HG03060 (cell line): ENCODE data around the gene RIMBP2.

Source experiments
- ATAC-seq: cut with Tn5 transposase; IDR thresholded peaks from one replicate; pipeline ENCODE4 v1.9.1; 2021; ENCODE audit warnings: low read depth, moderate number of reproducible peaks; ENCODE audit not compliant: unreplicated experiment

Gene RIMBP2

GRCh38 chr12:130457215-130457614, 258.9 kb downstream of the RIMBP2 start:
- ATAC-seq: no peak

DNA sequence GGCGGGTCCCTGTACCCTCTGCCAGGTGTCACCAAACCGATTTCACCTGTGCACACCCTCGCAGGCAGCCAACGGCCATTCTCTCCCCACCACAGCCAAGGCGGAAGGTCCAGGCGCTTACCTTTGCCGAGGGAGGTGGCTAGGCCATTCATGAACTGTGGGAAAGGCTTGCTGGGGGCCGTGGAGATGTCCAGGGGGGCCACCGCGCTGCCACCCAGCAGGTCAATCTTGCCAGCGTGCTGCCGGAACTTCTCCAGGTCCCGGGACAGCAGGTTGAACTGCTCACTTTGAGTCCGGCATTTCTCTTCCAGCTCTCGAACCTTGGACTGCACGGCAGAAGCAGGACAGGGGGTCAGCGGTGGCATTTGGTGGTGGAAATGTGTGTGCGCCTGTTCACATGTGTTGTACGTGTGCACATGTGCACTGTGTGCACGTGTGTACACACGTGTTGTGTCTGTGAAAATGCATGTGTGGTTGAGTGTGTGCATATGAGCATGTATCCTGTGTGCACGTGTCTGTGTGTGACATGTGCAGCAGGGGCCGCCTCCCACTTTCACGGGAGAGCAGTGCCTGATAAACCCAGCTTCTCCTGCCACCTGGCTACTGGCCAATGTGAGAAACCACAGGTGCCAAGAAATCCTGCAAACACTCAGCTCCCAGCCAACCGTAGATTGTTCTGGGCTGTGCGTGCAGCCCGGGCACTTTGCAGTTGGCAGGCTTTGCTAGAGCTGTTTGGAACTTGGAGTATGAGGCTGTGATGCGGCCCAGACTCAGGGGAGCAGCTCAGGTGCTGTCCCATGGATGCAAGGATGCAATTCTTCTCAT, 259.5 kb downstream of the RIMBP2 start:
- no peak for ATAC-seq

DNA sequence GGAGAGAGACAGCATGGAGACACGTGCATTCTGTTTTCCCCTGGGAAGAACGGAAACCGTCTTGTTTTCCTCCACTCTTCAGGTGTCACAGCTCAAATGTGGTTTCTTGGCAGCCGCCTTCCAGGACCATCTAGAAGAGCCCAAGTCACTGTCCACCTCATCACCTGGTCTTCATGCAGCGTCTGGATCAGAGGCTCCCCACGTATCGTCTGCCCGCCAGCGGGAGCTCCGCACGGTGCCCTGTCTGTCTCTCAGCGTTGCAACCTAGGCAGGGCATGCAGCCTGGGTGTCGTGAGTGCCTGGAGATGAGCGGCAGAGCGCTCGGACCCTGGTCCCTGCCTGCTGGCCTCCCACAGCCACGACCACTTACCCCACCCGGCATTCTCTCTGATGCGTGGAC, 260.9 kb downstream of the RIMBP2 start:
- ATAC-seq: no peak

DNA sequence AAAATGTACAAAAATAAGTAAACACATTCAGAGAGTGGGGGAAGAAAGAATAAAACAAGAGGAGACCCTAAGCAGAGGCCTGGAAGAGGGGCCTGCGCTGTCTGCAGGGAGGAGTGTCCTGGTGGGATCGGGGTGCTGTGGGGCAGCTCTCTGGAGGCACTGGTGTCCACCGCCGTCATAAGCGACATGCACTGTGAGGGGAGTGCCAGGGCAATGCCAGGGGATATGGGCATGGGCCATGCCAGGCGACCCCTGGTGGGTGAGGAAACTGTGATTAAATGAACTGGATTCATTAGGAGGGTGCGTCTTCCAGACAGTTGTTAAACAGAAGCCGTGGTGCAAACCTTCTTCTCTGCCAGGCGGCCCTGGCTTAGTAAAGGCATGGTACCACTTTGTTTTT, 261.8 kb downstream of the RIMBP2 start:
- no peak for ATAC-seq

DNA sequence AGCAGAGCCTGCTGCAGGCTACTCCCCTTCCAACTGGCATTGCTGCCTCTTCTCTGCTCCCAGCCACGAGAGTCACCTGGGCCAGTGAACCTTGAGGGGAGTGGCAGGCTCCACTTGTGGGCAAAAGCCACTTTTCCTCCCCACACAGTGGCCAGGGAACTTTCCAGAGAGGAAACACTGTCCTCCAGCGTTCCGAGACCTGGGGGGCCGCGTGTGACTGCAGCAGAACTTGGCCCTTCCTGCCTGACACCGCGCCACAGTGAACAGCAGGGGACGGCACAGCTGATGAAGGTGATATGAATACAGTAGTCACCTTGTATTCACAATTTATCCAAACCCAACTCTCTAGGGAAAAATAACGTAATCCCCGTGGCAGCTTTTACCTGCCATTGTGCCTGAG, 263.6 kb downstream of the RIMBP2 start:
- ATAC-seq: no peak

- ATAC-seq: no peak
These were observed 264.8 kb downstream of the RIMBP2 start for GRCh38 chr12:130451001-130451930.

DNA sequence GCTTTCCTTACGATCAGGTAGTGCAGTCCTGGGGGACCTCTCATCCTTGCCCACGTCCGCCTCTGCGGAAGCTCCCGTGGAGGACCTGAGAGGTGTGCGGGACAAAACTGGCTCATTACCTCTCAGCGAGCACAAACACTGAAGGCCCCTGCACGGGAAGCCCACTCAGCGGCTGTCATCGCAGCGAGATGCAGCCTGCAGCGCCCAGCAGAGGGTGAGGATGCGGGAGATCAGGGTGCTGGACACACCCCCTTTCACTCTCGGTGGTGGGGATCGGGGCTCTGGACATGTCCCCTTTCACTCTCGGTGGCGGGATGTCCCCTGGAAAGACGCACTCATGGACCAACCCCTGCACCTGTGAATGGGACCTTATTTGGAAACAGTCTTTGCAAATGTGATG, 266.8 kb downstream of the RIMBP2 start:
- ATAC-seq: no peak

GRCh38 chr12:130448044-130448821, 267.9 kb downstream of the RIMBP2 start:
- ATAC-seq: no peak

- ATAC-seq: no peak
These were observed 268.5 kb downstream of the RIMBP2 start for GRCh38 chr12:130447655-130447965.

GRCh38 chr12:130446846-130447654, 269.0 kb downstream of the RIMBP2 start:
- ATAC-seq: no peak

- ATAC-seq: no peak
These were observed 271.1 kb downstream of the RIMBP2 start for GRCh38 chr12:130444986-130445385.

DNA sequence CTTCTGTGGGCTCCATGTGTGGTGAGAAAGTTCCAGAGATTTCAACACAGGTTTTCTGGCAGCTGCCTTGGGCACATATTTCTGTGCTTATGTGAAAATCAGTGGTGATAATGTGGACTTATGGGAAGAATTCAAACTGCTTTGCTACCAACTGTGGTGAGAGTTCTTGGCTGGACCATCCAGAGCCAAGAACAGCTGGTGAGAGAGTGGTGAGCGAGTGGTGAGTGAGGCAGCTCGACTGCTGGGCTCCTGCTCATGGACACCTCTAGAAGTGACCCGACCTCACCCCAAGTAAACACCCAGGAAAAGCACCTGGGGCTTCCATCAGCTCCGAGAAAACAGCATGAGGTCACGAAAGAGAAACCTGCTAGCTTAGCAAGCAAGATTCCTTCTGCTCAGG, 272.0 kb downstream of the RIMBP2 start:
- ATAC-seq: no peak

- no peak for ATAC-seq
These were observed 274.0 kb downstream of the RIMBP2 start for GRCh38 chr12:130441771-130442760.

DNA sequence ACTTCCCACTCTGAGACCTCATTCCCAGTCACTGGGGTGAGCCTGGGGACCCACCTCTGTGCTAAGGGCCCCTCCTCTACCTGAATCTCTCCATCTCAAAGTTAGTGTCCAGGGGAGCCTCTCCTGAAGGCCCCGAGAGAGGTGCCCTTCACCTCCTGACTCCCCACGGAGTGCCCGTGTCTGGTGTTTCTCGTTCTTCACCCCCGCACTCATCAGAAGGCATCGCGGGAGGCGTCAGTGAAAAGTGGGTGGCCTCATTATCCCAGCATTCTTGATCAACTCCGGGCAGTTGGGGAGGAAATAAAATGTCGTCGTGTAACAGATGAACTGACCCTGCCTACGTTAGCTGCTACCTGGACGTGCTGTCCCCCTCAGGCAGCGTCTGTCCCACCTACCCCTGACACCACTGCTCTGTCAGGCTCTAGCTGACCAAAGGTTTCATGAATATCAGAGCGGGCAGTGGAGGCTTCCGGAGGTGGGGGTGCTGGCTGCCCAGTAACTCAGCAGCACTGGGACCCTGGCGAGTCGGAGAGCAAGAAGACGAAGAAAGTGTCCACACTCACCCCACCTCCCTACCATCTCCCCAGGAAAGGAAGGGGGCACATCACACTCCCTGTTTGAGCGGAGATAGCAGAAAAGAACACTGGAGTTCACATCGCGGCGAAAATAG, 275.6 kb downstream of the RIMBP2 start:
- ATAC-seq: no peak

DNA sequence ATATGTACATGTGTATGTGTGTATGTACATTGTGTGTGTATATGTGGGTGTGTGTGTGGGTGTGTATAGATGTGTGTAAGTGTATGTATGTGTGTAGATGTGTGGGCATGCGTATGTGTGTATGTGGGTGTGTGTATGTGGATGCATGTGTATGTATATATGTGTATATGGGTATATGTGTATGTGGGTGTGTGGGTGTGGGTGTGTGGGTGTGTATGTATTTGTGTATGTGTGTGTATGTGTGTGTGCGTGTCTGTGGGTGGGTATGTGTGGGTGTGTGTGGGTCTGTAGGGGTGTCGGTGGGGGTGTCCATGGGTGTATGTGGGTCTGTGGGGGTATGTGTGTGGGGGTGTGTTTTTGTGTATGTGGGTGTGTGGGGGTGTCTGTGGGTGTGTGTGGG, 276.8 kb downstream of the RIMBP2 start:
- ATAC-seq: no peak

DNA sequence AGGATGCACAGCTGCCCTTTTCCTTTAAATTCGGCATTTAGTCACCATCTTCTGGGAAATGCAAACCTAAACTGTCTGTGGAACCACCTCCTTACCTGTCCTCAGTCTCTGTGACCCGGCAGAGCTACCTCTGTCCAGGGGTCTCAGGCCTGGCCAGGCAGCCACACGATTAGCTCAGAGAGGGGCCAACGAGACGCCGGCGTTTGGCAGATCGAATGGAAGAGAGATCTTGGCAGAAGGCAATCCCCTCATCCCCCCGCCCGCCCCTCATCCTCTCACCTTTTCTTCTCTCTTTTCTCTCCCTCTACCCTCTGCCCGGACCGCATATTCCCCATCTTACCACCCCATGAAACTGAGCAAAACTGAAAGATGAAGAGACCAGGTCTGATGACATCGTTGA, 277.4 kb downstream of the RIMBP2 start:
- ATAC-seq: no peak

GRCh38 chr12:130438243-130438620, 277.9 kb downstream of the RIMBP2 start:
- ATAC-seq: no peak

- ATAC-seq: no peak
These were observed 278.4 kb downstream of the RIMBP2 start for GRCh38 chr12:130437555-130438242.
